ENCODE data around the gene TMEM250.
A peak's percentile ranks its signal among the peaks of the same experiment; 100 is the strongest.

Gene TMEM250

GRCh38 chr9:136096505-136097001 lies 22.1 kb downstream of the TMEM250 start:
- TF ChIP-seq CTCF (IDR thresholded peaks at IDR 0.05; ENCODE audit: low read depth, low read length): no peak
- H3K4me3 ChIP-seq (ENCODE audit: low read depth, low read length): no peak overlapping the region

- TF ChIP-seq CTCF (IDR thresholded peaks at IDR 0.05; ENCODE audit: low read depth, low read length): no peak
- H3K4me3 ChIP-seq (ENCODE audit: low read depth, low read length): peak within 1 kb of the TSS; percentile 76
Measured at GRCh38 chr9:136095070-136096058, 23.3 kb downstream of the TMEM250 start, which contains the start of gene NACC2. Gene NACC2, minus strand, starts transcription at chr9:136095289. Its CDS starts 44,768 bp downstream, at chr9:136050521.

GRCh38 chr9:136093995-136094881 lies 24.4 kb downstream of the TMEM250 start:
- TF ChIP-seq CTCF (IDR thresholded peaks at IDR 0.05; ENCODE audit: low read depth, low read length): no peak
- H3K4me3 ChIP-seq (ENCODE audit: low read depth, low read length): peak overlapping the region; percentile 76

- TF ChIP-seq CTCF (IDR thresholded peaks at IDR 0.05; ENCODE audit: low read depth, low read length): no peak
- peak overlapping the region; percentile 76 for H3K4me3 ChIP-seq (ENCODE audit: low read depth, low read length)
Measured at GRCh38 chr9:136093346-136093986, 25.2 kb downstream of the TMEM250 start.

GRCh38 chr9:136092741-136093140 lies 25.9 kb downstream of the TMEM250 start:
- TF ChIP-seq CTCF (IDR thresholded peaks at IDR 0.05; ENCODE audit: low read depth, low read length): no peak
- no peak overlapping the region for H3K4me3 ChIP-seq (ENCODE audit: low read depth, low read length)

GRCh38 chr9:136092353-136092650 lies 26.4 kb downstream of the TMEM250 start:
- no peak for TF ChIP-seq CTCF (IDR thresholded peaks at IDR 0.05; ENCODE audit: low read depth, low read length)
- H3K4me3 ChIP-seq (ENCODE audit: low read depth, low read length): no peak overlapping the region
